Measurements from ENCODE around the gene PXYLP1. TPM values are rescaled to one million over a fixed set of nuclear protein-coding genes. Genes with fewer than 3 reads are reported as not detected.

PXYLP1 gene
- total RNA-seq, 1 donor: 9.1 TPM

- no peak for DNase-seq (ENCODE audit: low read depth)
- no peak overlapping the region for H3K4me3 ChIP-seq (ENCODE audit: low read depth, low read length)
- TF ChIP-seq CTCF (IDR thresholded peaks at IDR 0.05; ENCODE audit: insufficient read depth, low read length): no peak
Measured at GRCh38 chr3:141248064-141248463, 16.4 kb downstream of the PXYLP1 start.

- TF ChIP-seq CTCF (IDR thresholded peaks at IDR 0.05; ENCODE audit: insufficient read depth, low read length): no peak
Measured at GRCh38 chr3:141249041-141249440, 17.4 kb downstream of the PXYLP1 start.

DNA sequence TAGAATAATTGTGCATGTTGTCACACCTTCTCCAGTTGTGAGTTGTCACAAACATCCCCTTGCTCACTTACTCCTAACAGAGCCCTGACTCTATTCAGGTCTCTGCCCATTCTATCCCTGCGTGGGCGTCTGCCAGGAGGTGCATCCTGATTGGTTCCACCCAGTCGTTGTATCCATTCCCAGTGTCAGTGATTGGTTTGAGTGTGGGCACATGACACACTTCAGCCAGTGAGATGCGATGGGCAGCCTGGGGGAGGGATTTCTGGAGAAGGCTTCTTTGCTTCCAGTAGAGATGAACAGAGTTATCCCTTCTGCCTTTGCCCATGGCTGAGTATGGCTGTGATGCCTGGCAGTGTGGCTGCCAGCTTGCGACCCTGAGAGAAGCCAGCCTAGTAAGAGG is 18.7 kb downstream of the PXYLP1 start:
- no peak overlapping the region for H3K4me3 ChIP-seq (ENCODE audit: low read depth, low read length)
- no peak for TF ChIP-seq CTCF (IDR thresholded peaks at IDR 0.05; ENCODE audit: insufficient read depth, low read length)
- no peak for DNase-seq (ENCODE audit: low read depth)

More at GRCh38 chr3:141249041-141249440, 17.4 kb downstream of the PXYLP1 start:
- DNase-seq (ENCODE audit: low read depth): no peak
- no peak overlapping the region for H3K4me3 ChIP-seq (ENCODE audit: low read depth, low read length)

- H3K4me3 ChIP-seq (ENCODE audit: low read depth, low read length): no peak overlapping the region
- TF ChIP-seq CTCF (IDR thresholded peaks at IDR 0.05; ENCODE audit: insufficient read depth, low read length): no peak
- no peak for DNase-seq (ENCODE audit: low read depth)
Measured at GRCh38 chr3:141250828-141251227, 19.2 kb downstream of the PXYLP1 start.

DNA sequence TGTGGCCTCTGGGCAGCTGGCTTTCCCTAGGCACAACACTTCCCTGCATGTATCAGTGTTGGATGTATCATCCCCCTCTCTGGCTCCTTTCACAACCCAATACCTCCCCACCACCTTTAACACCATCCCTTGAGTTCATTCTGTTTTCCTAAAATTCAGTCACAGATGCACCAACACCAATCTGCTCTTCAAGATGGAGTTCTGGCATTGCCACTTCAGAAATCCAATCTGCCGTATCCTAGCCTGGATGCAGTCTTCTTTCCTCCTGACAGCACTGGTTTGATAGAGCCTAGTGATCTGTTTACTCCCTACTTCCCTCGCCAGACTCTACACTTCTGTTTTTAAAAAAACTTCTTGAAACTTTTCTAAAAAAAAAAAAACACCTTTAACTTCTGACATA is 21.7 kb downstream of the PXYLP1 start:
- TF ChIP-seq CTCF (IDR thresholded peaks at IDR 0.05; ENCODE audit: insufficient read depth, low read length): no peak
- no peak overlapping the region for H3K4me3 ChIP-seq (ENCODE audit: low read depth, low read length)
- DNase-seq (ENCODE audit: low read depth): no peak

- H3K4me3 ChIP-seq (ENCODE audit: low read depth, low read length): no peak overlapping the region
- no peak for TF ChIP-seq CTCF (IDR thresholded peaks at IDR 0.05; ENCODE audit: insufficient read depth, low read length)
Measured at GRCh38 chr3:141253811-141254210, 22.2 kb downstream of the PXYLP1 start.

GRCh38 chr3:141255137-141255845 is 23.7 kb downstream of the PXYLP1 start:
- DNase-seq (ENCODE audit: low read depth): no peak
- H3K4me3 ChIP-seq (ENCODE audit: low read depth, low read length): no peak overlapping the region
- TF ChIP-seq CTCF (IDR thresholded peaks at IDR 0.05; ENCODE audit: insufficient read depth, low read length): no peak

More at GRCh38 chr3:141253811-141254210, 22.2 kb downstream of the PXYLP1 start:
- no peak for DNase-seq (ENCODE audit: low read depth)

Measured in fibroblast of the aortic adventitia (primary cell).